Kidney (tissue), 14 donors: ENCODE data around the gene CEP164. TPM values are rescaled to one million over a fixed set of nuclear protein-coding genes. Genes with fewer than 3 reads are reported as not detected.
"Not testable (repeated sequence)": the region's sequence is repeated elsewhere in the genome, so short reads cannot be mapped to it uniquely, and the experiment has no call there.

Experiments used
- DNase-seq, 5 donors: peaks; one replicate each; pipeline ENCODE4 v3.0.0-alpha.2; 2013 to 2020
- FAIRE-seq: peaks from 2 replicates; lab custom pipeline; 2012; peaks lifted over from hg19 to GRCh38; lab: Jason Lieb, UNC
- H3K27ac ChIP-seq, 2 donors: one replicate each; pipeline ENCODE4 v1.7.0; 2013; ENCODE audit warnings: low read depth in 2 of 2, low read length in 2 of 2, inconsistent platforms in 1 of 2
- H3K27me3 ChIP-seq: one replicate; pipeline ENCODE4 v1.7.1; 2013; ENCODE audit warnings: low read length, inconsistent platforms; ENCODE audit not compliant: control insufficient read depth, insufficient read depth
- H3K36me3 ChIP-seq, 3 donors: one replicate each; pipeline versions ENCODE4 v1.7.0 to v1.7.1; 2013; ENCODE audit warnings: low read length in 3 of 3, control low read depth in 1 of 3, inconsistent platforms in 1 of 3; ENCODE audit not compliant: insufficient read depth in 3 of 3, control insufficient read depth in 2 of 3
- H3K4me1 ChIP-seq, 3 donors: one replicate each; pipeline versions ENCODE4 v1.7.0 to v1.7.1; 2013; ENCODE audit warnings: low read length in 3 of 3, inconsistent platforms in 1 of 3, low read depth in 1 of 3; ENCODE audit not compliant: control insufficient read depth in 2 of 3, insufficient read depth in 2 of 3
- H3K4me3 ChIP-seq, 3 donors: one replicate each; pipeline versions ENCODE4 v1.7.0 to v1.8.1; 2013; ENCODE audit warnings: low read length in 3 of 3, control low read depth in 1 of 3, inconsistent platforms in 1 of 3
- H3K9ac ChIP-seq, 3 donors: one replicate each; pipeline versions ENCODE4 v1.7.0 to v1.7.1; 2013; ENCODE audit warnings: low read length in 3 of 3, control low read depth in 1 of 3, inconsistent platforms in 1 of 3
- H3K9me3 ChIP-seq, 3 donors: one replicate each; pipeline versions ENCODE4 v1.7.0 to v1.7.1; 2013; ENCODE audit warnings: low read length in 3 of 3, control low read depth in 1 of 3, inconsistent platforms in 1 of 3; ENCODE audit not compliant: control insufficient read depth in 2 of 3, insufficient read depth in 1 of 3
- intact Hi-C: fragments of 100-400 bp; cut with DNase I; formaldehyde crosslinking; loops from one replicate; pipeline ENCODE4 v1.11.1; 2022
- polyA plus RNA-seq: library from polyadenylated mRNA; stranded (reverse); fragments of 350-450 nt; fragmentation: Illumina TruSeq; extraction: RNeasy Lipid Tissue Mini Kit (QIAGEN cat#74804); gene quantifications from one replicate; pipeline ENCODE4 v1.2.3, GENCODE V29; 2014; ENCODE audit warnings: low read depth, low replicate concordance; ENCODE audit not compliant: insufficient read depth
- total RNA-seq: library from RNA; stranded (reverse); fragmentation: NEBNext Ultra II Directional; extraction: Animal tissue kit (Norgen Biotek cat#: 25700); gene quantifications from one replicate; pipeline ENCODE4 v1.2.1, GENCODE V29; 2021
- TF ChIP-seq, protein P1 (sequence below): IDR thresholded peaks from 3 replicates; pipeline ENCODE4 v1.5.1; 2012; ENCODE audit warnings: mild to moderate bottlenecking, moderate library complexity, borderline replicate concordance; ENCODE audit not compliant: insufficient read depth; ENCODE audit errors: extremely low read depth
- donor health status: control.
- donor health status: control.
- donor health status: control.
- donor health status: control.
- donor health status: control.
- donor health status: DM: yes; HTN: yes; CAD: no.
- donor health status: Normal renal cell carcinoma (clear cell type).

Gene CEP164
- total and polyA plus RNA-seq, 2 donors from 2014 or later: 7.9 to 30.7 TPM

DNA sequence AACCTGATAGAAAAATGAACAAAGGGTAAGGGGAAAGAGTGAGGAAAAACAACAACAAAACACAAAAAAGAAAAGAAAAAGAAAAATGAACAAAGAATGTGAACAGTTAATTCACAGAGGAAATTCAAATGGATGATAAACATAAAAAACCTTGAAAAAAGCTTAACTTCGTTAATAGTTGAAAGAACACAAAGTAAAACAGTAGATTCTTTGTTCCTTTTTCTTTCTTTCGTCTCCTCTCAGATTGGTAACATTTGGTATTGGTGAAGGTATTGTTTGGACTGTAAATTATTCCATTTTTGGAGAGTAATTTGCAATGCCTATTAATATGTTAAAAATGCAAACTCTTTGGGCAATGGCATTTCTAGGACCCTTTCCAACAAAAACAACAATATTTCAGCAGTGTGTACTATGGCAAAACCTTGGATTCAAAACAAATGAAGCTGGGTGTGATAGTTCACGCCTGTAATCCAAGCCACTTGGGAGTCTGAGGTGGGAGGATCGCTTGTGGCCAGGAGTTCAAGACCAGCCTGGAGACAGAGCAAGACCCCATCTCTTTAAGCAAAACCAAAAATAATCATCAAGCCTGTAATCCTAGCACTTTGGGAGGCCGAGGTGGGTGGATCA lies 8.3 kb upstream of the CEP164 start:
- Histone ChIP-seq H3K9me3 (no peaks in the 10 kb centered on the region), H3K27ac (no peak overlapping the region), H3K27me3 (no peaks in the 10 kb centered on the region), H3K4me3 (no peak overlapping the region), H3K9ac (no peak overlapping the region), H3K4me1 (peaks cover 0 to 12% (median 3%) of the 10 kb centered on the region in 3 donors), H3K36me3 (no peaks in the 10 kb centered on the region)
- intact Hi-C loops: no loop called here
- TF ChIP-seq, protein P1, sequence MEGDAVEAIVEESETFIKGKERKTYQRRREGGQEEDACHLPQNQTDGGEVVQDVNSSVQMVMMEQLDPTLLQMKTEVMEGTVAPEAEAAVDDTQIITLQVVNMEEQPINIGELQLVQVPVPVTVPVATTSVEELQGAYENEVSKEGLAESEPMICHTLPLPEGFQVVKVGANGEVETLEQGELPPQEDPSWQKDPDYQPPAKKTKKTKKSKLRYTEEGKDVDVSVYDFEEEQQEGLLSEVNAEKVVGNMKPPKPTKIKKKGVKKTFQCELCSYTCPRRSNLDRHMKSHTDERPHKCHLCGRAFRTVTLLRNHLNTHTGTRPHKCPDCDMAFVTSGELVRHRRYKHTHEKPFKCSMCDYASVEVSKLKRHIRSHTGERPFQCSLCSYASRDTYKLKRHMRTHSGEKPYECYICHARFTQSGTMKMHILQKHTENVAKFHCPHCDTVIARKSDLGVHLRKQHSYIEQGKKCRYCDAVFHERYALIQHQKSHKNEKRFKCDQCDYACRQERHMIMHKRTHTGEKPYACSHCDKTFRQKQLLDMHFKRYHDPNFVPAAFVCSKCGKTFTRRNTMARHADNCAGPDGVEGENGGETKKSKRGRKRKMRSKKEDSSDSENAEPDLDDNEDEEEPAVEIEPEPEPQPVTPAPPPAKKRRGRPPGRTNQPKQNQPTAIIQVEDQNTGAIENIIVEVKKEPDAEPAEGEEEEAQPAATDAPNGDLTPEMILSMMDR: no peak
- DNase-seq (no peak), FAIRE-seq (no peak)

DNA sequence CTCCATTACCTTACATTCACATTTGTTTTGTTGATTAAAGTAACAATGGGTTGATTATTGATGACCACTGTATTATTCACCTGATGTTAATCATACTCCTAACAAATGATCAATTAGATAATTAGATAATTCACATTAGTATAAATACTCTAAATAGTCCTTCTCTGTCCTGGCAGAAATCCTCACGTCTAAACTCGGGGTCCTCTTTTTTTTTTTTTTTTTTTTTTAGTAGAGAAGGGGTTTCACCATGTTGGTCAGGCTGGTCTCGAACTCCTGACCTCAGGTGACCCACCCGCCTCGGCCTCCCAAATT lies 443 bp upstream of the CEP164 start:
- Histone ChIP-seq H3K4me1 (peaks cover 3 to 11% (median 6%) of the 10 kb centered on the region in 3 donors), H3K9ac (peak overlapping the region in 1 of 3 donors; percentile 56), H3K4me3 (peak overlapping the region; percentile 84 to 85 (median 85))
- H3K9me3 ChIP-seq, DNase-seq, FAIRE-seq, H3K27me3 ChIP-seq, H3K27ac ChIP-seq, intact Hi-C loops, H3K36me3 ChIP-seq: not testable (repeated sequence)

DNA sequence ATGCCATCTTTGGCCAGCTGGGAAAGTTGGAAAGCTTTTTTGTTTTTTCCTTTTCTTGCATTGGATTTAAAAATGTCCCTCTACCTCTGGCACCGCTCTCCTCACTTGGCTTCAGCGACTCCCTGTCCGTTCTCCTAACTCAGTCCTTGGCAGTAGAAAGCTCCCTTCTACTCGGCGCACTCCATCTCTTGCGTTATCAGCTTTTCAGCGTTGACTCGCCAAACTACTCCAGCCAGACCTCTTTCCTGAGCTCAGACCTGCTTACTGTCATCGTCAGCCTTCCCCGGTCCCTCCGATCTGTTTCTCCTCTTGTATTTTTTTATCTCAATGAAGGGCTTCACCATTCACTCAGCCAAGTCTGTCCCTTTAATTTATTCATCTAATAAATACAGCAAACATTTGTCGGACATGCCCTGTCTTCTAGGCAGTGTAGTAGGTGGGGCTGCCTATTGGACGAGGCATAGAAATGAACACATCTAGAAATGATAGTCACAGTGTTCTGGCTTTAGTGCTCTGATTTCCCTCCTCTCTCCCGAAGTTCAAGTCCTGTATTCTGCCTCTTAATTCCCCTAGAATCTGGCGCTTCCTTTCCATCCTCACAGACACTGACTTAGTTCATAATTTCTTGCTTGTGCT lies 839 bp downstream of the CEP164 start:
- FAIRE-seq (no peak), DNase-seq (peak in 1 of 5 donors; percentile 55)
- intact Hi-C loops: no loop called here
- Histone ChIP-seq H3K9ac (peak overlapping the region; percentile 82 to 83 (median 82)), H3K4me3 (peak overlapping the region; percentile 84 to 85 (median 85)), H3K27me3 (no peaks in the 10 kb centered on the region), H3K27ac (peak overlapping the region; percentile 79 to 94), H3K36me3 (no peaks in the 10 kb centered on the region), H3K4me1 (peaks cover 3 to 11% (median 6%) of the 10 kb centered on the region in 3 donors), H3K9me3 (no peaks in the 10 kb centered on the region)
- TF ChIP-seq, protein P1: no peak

DNA sequence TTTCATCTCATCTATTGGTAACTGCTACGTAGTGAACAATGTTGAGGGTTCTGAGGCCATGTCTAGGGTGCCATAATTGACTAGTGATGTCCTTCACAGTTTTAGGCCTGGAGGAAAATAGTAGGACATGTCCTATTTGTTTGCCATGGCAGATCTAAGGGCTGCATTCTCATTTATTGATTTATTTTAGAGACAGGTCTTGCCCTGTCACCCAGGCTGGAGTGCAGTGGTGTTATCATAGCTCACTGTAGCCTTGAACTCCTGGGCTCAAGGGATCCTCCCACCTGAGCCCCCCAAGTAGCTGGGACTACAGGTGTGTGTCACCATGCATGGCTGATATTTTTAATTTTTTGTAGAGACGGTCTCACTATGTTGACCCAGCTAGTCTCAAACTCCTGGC lies 5.2 kb downstream of the CEP164 start:
- H3K4me3 ChIP-seq: no peak overlapping the region
- H3K27ac ChIP-seq: no peak overlapping the region
- no peaks in the 10 kb centered on the region for H3K27me3 ChIP-seq
- DNase-seq (no peak), FAIRE-seq (no peak)
- H3K4me1 ChIP-seq: peaks cover 3 to 11% (median 6%) of the 10 kb centered on the region in 3 donors
- H3K9me3 ChIP-seq: no peaks in the 10 kb centered on the region
- intact Hi-C loops: no loop called here
- H3K9ac ChIP-seq: no peak overlapping the region
- H3K36me3 ChIP-seq: no peaks in the 10 kb centered on the region
- TF ChIP-seq, protein P1: no peak
